ENCODE measurements around the gene GNB5.

DNA sequence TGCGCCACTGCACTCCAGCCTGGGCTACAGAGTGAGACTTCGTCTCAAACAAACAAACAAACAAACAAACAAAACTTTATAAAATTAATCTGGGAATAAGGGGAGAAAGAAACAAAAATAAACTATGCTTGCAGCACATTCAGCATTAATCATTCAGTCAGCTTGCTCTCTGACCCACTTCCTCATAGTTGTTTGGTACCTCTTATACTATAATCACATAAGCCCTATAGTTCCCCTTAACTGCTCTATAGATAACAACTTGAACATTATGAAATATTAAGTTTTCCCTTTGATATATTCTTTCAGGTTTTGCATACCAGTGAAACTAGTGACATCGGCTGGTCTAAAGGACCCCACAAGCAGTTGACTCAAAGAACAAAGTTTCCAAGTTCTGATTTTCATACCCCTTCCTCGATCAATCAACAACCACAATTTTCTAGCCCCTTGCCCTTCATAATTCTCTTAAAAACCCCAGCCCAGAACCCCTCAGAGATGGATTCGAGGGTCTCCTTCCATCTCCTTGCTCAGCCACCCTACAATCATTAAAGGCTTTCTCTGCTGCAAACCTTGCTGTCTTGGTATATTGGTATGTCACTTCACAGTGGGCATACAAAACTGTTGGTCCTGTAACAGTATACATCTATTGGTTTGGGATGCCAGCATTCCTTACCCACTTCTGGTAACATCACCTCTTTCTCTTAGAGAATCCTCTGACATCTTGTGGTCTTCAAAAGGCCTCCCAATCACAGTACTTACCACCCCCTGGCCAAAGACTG is 105.0 kb downstream of the GNB5 start:
- TF ChIP-seq CTCF (IDR thresholded peaks at IDR 0.05) (no peak), POLR2A (IDR thresholded peaks at IDR 0.05) (no peak), POLR2AphosphoS5 (IDR thresholded peaks at IDR 0.05) (no peak), EP300 (IDR thresholded peaks at IDR 0.05; ENCODE audit: low read depth) (no peak)
